ENCODE data around the gene GLRA3.

Gene GLRA3

DNA sequence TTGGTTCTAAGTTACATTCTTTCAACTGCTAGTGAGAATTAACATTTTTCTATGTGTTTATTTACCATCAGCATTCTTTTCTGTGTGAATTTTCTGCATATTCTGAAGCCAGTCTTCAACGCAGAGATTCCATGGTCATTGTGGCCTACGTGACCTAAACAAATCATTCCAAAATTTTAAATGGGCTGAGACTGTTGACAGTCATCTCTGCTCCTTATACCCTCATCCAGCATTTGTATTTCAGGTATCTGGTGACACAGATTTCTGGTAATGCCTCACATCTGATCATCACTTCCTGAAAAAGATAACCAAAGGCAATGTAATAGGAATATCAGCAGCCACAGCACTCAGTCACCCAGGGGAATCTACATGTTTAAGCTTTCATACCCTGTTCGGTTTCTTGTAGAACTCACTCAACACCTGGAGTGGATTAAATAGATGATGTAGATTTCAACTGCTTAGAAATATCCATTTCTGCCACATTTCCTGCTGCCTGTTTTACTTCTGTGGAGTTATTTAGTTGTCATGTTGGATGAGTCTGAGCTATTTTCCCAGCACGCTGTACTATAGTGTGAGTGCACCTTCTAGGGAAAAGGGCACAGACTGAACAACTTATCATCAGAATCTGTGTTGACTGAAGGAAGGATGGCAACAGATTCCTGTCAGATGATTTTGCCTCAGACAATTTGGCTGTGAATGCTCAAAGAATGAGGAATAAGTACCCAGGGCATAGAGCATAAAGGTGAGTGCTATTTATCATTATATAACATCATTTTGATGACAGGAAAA lies 233.7 kb downstream of the GLRA3 start:
- TF ChIP-seq, protein P1, sequence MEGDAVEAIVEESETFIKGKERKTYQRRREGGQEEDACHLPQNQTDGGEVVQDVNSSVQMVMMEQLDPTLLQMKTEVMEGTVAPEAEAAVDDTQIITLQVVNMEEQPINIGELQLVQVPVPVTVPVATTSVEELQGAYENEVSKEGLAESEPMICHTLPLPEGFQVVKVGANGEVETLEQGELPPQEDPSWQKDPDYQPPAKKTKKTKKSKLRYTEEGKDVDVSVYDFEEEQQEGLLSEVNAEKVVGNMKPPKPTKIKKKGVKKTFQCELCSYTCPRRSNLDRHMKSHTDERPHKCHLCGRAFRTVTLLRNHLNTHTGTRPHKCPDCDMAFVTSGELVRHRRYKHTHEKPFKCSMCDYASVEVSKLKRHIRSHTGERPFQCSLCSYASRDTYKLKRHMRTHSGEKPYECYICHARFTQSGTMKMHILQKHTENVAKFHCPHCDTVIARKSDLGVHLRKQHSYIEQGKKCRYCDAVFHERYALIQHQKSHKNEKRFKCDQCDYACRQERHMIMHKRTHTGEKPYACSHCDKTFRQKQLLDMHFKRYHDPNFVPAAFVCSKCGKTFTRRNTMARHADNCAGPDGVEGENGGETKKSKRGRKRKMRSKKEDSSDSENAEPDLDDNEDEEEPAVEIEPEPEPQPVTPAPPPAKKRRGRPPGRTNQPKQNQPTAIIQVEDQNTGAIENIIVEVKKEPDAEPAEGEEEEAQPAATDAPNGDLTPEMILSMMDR (IDR thresholded peaks at IDR 0.05; ENCODE audit: control extremely low read depth, extremely low read depth, low read depth, missing control alignments): no peak
- ChIA-PET POLR2A (no interaction called here), CTCF (interaction anchor here (1.1 kb wide), 1 partner anchor 37 kb away, joined by 3 read pairs; no protein-coding TSS in a partner anchor)
- no peak for DNase-seq (ENCODE audit: extremely low spot score)

DNA sequence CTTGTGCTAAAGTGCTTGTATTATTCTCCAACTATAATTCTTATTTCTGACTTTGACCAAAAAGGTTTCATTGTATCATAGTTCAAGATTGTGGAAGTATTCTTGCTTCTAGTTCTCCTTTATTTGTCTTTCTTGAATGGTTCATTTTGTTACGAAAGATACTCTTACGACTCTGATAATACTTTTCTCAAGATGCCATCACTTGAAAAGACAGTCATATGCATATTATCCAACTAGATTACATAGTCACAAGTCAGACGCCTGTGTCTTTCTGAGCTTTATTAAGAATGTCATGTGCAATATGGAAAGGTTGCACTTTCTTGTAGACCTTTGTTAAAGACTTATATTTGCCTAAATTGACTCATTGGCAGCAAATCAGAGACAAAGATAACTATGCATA lies 235.3 kb downstream of the GLRA3 start:
- CTCF ChIA-PET: no interaction called here
- DNase-seq (ENCODE audit: extremely low spot score): no peak
- TF ChIP-seq, protein P1 (IDR thresholded peaks at IDR 0.05; ENCODE audit: control extremely low read depth, extremely low read depth, low read depth, missing control alignments): no peak
- POLR2A ChIA-PET: no interaction called here

- TF ChIP-seq, protein P1 (IDR thresholded peaks at IDR 0.05; ENCODE audit: control extremely low read depth, extremely low read depth, low read depth, missing control alignments): no peak
- POLR2A ChIA-PET: no interaction called here
- no peak for DNase-seq (ENCODE audit: extremely low spot score)
- CTCF ChIA-PET: no interaction called here
Measured at GRCh38 chr4:174592985-174593335, 236.1 kb downstream of the GLRA3 start.

- POLR2A ChIA-PET: no interaction called here
- CTCF ChIA-PET: no interaction called here
- no peak for DNase-seq (ENCODE audit: extremely low spot score)
- TF ChIP-seq, protein P1 (IDR thresholded peaks at IDR 0.05; ENCODE audit: control extremely low read depth, extremely low read depth, low read depth, missing control alignments): no peak
Measured at GRCh38 chr4:174592256-174592984, 236.6 kb downstream of the GLRA3 start.

GRCh38 chr4:174591243-174592021 lies 237.6 kb downstream of the GLRA3 start:
- TF ChIP-seq, protein P1 (IDR thresholded peaks at IDR 0.05; ENCODE audit: control extremely low read depth, extremely low read depth, low read depth, missing control alignments): no peak
- no peak for DNase-seq (ENCODE audit: extremely low spot score)
- ChIA-PET POLR2A (no interaction called here), CTCF (interaction anchor here (1.7 kb wide), 1 partner anchor 17 kb away, joined by 5 read pairs; no protein-coding TSS in a partner anchor)

GRCh38 chr4:174590336-174590735 lies 238.7 kb downstream of the GLRA3 start:
- DNase-seq (ENCODE audit: extremely low spot score): no peak
- CTCF ChIA-PET: interaction anchor here (1.7 kb wide), 1 partner anchor 18 kb away, joined by 5 read pairs; no protein-coding TSS in a partner anchor
- POLR2A ChIA-PET: no interaction called here
- TF ChIP-seq, protein P1 (IDR thresholded peaks at IDR 0.05; ENCODE audit: control extremely low read depth, extremely low read depth, low read depth, missing control alignments): no peak

Measured in GM10248 (cell line).